ENCODE results near the gene BAHCC1.

- no peak for TF ChIP-seq MXI1 (conservative IDR thresholded peaks at IDR 0.05; ENCODE audit: poor library complexity, severe bottlenecking)
- TF ChIP-seq POLR2AphosphoS5 (IDR thresholded peaks at IDR 0.05), result no peak
- TF ChIP-seq CTCF (IDR thresholded peaks at IDR 0.05; ENCODE audit: poor library complexity, severe bottlenecking), result no peak
- TF ChIP-seq TAF1 (IDR thresholded peaks at IDR 0.05; ENCODE audit: low read depth), result no peak
Observed at GRCh38 chr17:81452551-81452950, 57.3 kb downstream of the BAHCC1 start.
